ENCODE results near the gene VAMP7. TPM values are rescaled to one million over a fixed set of nuclear protein-coding genes. Genes with fewer than 3 reads are reported as not detected.
"Not testable (repeated sequence)": the region's sequence is repeated elsewhere in the genome, so short reads cannot be mapped to it uniquely, and the experiment has no call there.

VAMP7 gene
- total RNA-seq, 1 donor from 2014 or later: 40.6 TPM

DNA sequence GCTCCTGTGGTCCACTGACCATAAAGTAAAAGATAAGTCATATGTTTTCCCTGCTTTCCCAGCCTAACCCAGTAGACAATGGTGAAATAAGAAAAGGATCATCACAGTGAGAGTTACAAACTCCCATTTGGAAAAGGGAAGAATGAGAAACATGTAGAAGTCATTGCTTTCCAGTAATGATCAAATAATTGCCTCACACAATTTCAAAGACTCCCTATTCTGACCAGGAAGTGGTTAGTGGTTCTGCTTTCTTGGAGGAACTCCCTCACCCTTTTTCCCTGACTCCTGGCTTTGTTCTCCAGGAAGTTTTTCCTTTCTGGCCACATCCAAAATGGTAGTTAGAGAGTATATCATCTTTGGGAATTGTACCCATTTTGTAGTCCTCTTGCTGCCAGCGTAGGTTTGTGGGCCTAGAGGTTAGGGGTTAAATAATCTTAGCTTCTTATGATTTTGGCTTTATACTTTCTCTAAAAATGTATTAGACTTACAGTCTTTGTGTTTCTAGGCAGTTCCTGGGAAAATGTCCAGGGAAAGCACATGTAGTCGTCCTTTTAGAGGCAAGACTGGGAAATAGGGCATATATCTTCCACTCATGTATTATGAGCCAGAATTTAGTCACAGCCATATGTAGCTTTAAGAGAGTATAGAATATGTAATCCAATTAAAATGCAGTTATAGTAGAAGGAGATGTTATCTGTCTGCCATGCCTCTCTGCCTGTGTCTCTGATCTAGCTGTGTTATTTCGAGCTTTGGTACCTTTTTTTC, 10.5 kb downstream of the VAMP7 start:
- TF ChIP-seq, protein P1, sequence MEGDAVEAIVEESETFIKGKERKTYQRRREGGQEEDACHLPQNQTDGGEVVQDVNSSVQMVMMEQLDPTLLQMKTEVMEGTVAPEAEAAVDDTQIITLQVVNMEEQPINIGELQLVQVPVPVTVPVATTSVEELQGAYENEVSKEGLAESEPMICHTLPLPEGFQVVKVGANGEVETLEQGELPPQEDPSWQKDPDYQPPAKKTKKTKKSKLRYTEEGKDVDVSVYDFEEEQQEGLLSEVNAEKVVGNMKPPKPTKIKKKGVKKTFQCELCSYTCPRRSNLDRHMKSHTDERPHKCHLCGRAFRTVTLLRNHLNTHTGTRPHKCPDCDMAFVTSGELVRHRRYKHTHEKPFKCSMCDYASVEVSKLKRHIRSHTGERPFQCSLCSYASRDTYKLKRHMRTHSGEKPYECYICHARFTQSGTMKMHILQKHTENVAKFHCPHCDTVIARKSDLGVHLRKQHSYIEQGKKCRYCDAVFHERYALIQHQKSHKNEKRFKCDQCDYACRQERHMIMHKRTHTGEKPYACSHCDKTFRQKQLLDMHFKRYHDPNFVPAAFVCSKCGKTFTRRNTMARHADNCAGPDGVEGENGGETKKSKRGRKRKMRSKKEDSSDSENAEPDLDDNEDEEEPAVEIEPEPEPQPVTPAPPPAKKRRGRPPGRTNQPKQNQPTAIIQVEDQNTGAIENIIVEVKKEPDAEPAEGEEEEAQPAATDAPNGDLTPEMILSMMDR (IDR thresholded peaks at IDR 0.05; ENCODE audit: insufficient read depth, low read length, poor library complexity, severe bottlenecking): no peak
- Histone ChIP-seq H3K27me3 (ENCODE audit: control insufficient read depth, insufficient read depth, low read length) (no peaks in the 10 kb centered on the region), H3K4me3 (ENCODE audit: low read depth, low read length) (no peak overlapping the region), H3K36me3 (ENCODE audit: control insufficient read depth, insufficient read depth, low read length) (no peaks in the 10 kb centered on the region)
- no peak for DNase-seq (ENCODE audit: low read depth)

DNA sequence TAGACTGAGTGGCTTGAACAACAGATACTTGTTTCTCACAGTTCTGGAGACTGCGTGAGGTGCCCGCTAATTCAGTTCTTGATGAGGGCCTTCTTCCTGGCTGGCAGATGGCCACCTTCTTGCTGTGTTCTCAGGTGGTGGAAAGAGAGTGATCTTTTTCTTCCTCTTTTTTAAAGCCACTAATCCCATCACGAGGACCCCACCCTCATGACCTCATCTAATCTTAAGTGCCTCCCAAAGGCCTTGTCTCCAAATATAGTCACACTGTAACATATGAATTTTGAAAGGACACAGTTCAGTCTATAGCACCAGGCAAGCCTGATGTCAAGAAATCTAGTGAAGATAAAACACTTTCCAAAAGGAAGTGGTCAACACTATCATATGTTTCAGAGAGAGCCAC, 12.4 kb downstream of the VAMP7 start:
- H3K27me3 ChIP-seq (ENCODE audit: control insufficient read depth, insufficient read depth, low read length): no peaks in the 10 kb centered on the region
- DNase-seq (ENCODE audit: low read depth): no peak
- TF ChIP-seq, protein P1 (IDR thresholded peaks at IDR 0.05; ENCODE audit: insufficient read depth, low read length, poor library complexity, severe bottlenecking): no peak
- H3K36me3 ChIP-seq (ENCODE audit: control insufficient read depth, insufficient read depth, low read length): no peaks in the 10 kb centered on the region
- no peak overlapping the region for H3K4me3 ChIP-seq (ENCODE audit: low read depth, low read length)

DNA sequence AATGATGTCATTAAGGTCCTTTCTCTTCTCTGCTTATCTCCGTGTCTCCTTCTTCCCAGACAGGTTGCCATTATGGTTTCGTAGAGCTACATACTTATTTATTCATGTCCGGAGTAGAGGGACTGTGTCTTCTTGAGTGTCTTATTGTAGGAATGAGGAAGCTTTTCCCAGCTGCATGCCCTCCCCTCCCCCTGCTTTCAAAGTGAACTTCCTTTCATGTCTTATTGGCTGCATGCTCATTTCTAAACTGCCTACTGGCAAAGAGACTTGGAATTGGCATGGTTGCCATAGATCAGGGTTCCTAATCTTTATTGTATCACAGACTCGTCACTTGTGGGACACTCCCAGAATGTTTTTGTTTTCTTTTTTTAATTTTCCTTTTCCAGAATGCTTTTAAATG, 15.4 kb downstream of the VAMP7 start:
- DNase-seq (ENCODE audit: low read depth): no peak
- Histone ChIP-seq H3K27me3 (ENCODE audit: control insufficient read depth, insufficient read depth, low read length) (no peaks in the 10 kb centered on the region), H3K4me3 (ENCODE audit: low read depth, low read length) (no peak overlapping the region), H3K36me3 (ENCODE audit: control insufficient read depth, insufficient read depth, low read length) (no peaks in the 10 kb centered on the region)
- TF ChIP-seq, protein P1 (IDR thresholded peaks at IDR 0.05; ENCODE audit: insufficient read depth, low read length, poor library complexity, severe bottlenecking): no peak

DNA sequence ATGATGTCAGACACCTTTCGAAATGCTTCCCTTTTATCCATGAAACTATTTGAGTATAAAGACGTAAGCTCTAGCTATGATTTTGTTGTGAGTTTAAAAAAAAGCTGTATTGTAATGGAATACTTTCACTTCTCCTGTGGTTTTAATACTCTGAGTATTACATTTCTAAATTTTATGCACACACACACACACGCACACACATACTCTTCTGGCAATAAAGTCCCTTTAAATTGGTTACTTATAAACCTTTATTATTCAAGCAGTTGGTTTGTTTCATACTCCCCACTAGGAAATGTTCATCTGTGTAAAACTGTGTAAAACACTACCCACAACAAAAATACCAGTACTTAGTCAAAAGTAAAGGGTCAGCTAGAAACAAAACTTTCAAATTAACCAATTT, 18.2 kb downstream of the VAMP7 start:
- Histone ChIP-seq H3K27me3 (ENCODE audit: control insufficient read depth, insufficient read depth, low read length) (no peaks in the 10 kb centered on the region), H3K4me3 (ENCODE audit: low read depth, low read length) (no peak overlapping the region), H3K36me3 (ENCODE audit: control insufficient read depth, insufficient read depth, low read length) (no peaks in the 10 kb centered on the region)
- TF ChIP-seq, protein P1 (IDR thresholded peaks at IDR 0.05; ENCODE audit: insufficient read depth, low read length, poor library complexity, severe bottlenecking): no peak
- DNase-seq (ENCODE audit: low read depth): no peak

DNA sequence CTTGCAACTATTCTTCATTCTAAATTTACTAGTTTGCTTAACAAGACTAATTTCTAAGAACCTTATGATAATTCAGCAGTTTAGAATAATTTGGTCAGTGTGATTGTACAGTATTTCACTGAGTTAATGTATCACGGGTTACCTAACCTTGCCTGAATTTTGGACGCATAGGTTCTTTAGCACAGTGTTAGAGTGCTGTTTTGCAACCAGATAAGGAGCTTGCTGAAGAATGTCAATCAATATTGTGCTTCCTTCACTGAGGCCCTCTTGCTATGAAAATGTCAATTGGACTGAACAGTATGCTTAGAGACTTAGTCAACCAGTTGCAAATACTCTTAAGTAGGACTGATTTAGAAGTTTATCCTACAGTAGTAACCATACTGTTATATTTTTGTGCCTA, 19.6 kb downstream of the VAMP7 start:
- Histone ChIP-seq H3K4me3 (ENCODE audit: low read depth, low read length) (no peak overlapping the region), H3K36me3 (ENCODE audit: control insufficient read depth, insufficient read depth, low read length) (no peaks in the 10 kb centered on the region), H3K27me3 (ENCODE audit: control insufficient read depth, insufficient read depth, low read length) (no peaks in the 10 kb centered on the region)
- DNase-seq (ENCODE audit: low read depth): no peak
- TF ChIP-seq, protein P1 (IDR thresholded peaks at IDR 0.05; ENCODE audit: insufficient read depth, low read length, poor library complexity, severe bottlenecking): no peak

DNA sequence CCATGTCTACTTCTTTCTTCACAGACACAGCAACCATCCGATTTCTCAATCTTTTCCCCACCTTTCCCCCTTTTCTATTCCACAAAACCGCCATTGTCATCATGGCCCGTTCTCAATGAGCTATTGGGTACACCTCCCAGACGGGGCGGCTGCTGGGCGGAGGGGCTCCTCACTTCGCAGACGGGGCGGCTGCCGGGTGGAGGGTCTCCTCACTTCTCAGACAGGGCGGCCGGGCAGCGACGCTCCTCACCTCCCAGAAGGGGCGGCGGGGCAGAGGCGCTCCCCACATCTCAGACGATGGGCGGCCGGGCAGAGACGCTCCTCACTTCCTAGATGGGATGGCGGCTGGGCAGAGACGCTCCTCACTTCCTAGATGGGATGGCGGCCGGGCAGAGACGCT, 26.5 kb downstream of the VAMP7 start:
- not testable (repeated sequence) for H3K36me3 ChIP-seq (ENCODE audit: control insufficient read depth, insufficient read depth, low read length); H3K4me3 ChIP-seq (ENCODE audit: low read depth, low read length); DNase-seq (ENCODE audit: low read depth); H3K27me3 ChIP-seq (ENCODE audit: control insufficient read depth, insufficient read depth, low read length)

All from kidney epithelial cell (primary cell).